Loucy (cell line): ENCODE measurements around the gene POFUT2.

Experiments used
- H2AFZ ChIP-seq: fragments of 200-600 bp; sonication (generic); 2 replicates; pipeline ENCODE4 v1.6.0; 2016; ENCODE audit warnings: antibody characterized with exemption, mild to moderate bottlenecking, low read length, moderate library complexity
- H3F3A ChIP-seq: fragments of 200-600 bp; 2 replicates; pipeline ENCODE4 v1.6.0; 2016; ENCODE audit warnings: antibody characterized with exemption, low read depth, mild to moderate bottlenecking
- H3K27me3 ChIP-seq: fragments of 200-600 bp; sonication (generic); 2 replicates; pipeline ENCODE4 v1.6.1; 2014; ENCODE audit warnings: low read length, mild to moderate bottlenecking; ENCODE audit not compliant: insufficient read depth, poor library complexity, severe bottlenecking
- H3K36me3 ChIP-seq: fragments of 200-600 bp; sonication (generic); 2 replicates; pipeline ENCODE4 v1.6.1; 2016; ENCODE audit warnings: low read length; ENCODE audit not compliant: insufficient read depth
- H3K4me1 ChIP-seq: fragments of 200-600 bp; sonication (generic); 2 replicates; pipeline ENCODE4 v1.5.1; 2014; ENCODE audit warnings: low read length, mild to moderate bottlenecking; ENCODE audit not compliant: insufficient read depth, poor library complexity, severe bottlenecking
- H3K4me2 ChIP-seq: fragments of 200-600 bp; sonication (generic); 2 replicates; pipeline ENCODE4 v1.6.0; 2014; ENCODE audit warnings: antibody characterized with exemption, low read length, low read depth, mild to moderate bottlenecking; ENCODE audit not compliant: poor library complexity, severe bottlenecking
- H3K4me3 ChIP-seq: fragments of 200-600 bp; sonication (generic); 2 replicates; pipeline ENCODE4 v1.5.1; 2014; ENCODE audit warnings: low read length, mild to moderate bottlenecking, mixed read lengths; ENCODE audit not compliant: poor library complexity, severe bottlenecking
- H3K79me2 ChIP-seq: fragments of 200-600 bp; sonication (generic); 2 replicates; pipeline ENCODE4 v1.6.1; 2014; ENCODE audit warnings: low read length; ENCODE audit not compliant: insufficient read depth
- H3K9ac ChIP-seq: fragments of 200-600 bp; sonication (generic); 2 replicates; pipeline ENCODE4 v1.6.0; 2014; ENCODE audit warnings: mild to moderate bottlenecking, low read depth, low read length, moderate library complexity; ENCODE audit not compliant: poor library complexity, severe bottlenecking
- H3K9me2 ChIP-seq: fragments of 200-600 bp; sonication (generic); replicated peaks from 2 replicates; pipeline ENCODE4 v1.6.1; 2016; ENCODE audit warnings: low read depth, low read length, mixed read lengths
- H3K9me3 ChIP-seq: fragments of 200-600 bp; sonication (generic); 2 replicates; pipeline ENCODE4 v1.6.1; 2014; ENCODE audit warnings: mild to moderate bottlenecking, antibody characterized with exemption, low read length, low read depth; ENCODE audit not compliant: insufficient read depth
- H4K20me1 ChIP-seq: fragments of 200-600 bp; sonication (generic); 2 replicates; pipeline ENCODE4 v1.6.0; 2014; ENCODE audit warnings: antibody characterized with exemption, low read length, mild to moderate bottlenecking; ENCODE audit not compliant: insufficient read depth, poor library complexity, severe bottlenecking
- CTCF ChIP-seq: fragments of 200-600 bp; sonication (generic); conservative IDR thresholded peaks from 2 replicates; pipeline ENCODE4 v1.5.1; 2014; ENCODE audit warnings: mild to moderate bottlenecking, antibody characterized with exemption, low read length
- EZH2phosphoT487 ChIP-seq: fragments of 200-600 bp; IDR thresholded peaks from 2 replicates; pipeline ENCODE4 v1.6.1; 2018; ENCODE audit warnings: antibody characterized with exemption, mild to moderate bottlenecking, moderate library complexity, borderline replicate concordance

The POFUT2 gene

GRCh38 chr21:45250914-45251634 is 36.6 kb downstream of the POFUT2 start:
- no peak overlapping the region for H2AFZ ChIP-seq
- H3F3A ChIP-seq: no peaks in the 10 kb centered on the region
- no peaks in the 10 kb centered on the region for H3K27me3 ChIP-seq
- no peak overlapping the region for H3K4me2 ChIP-seq
- H3K36me3 ChIP-seq: no peaks in the 10 kb centered on the region
- H3K9me2 ChIP-seq: no peaks in the 10 kb centered on the region
- TF ChIP-seq CTCF (no peak), EZH2phosphoT487 (no peak)
- H3K79me2 ChIP-seq: no peaks in the 10 kb centered on the region
- no peak overlapping the region for H3K4me3 ChIP-seq
- H3K4me1 ChIP-seq: no peaks in the 10 kb centered on the region
- H3K9me3 ChIP-seq: no peaks in the 10 kb centered on the region
- no peaks in the 10 kb centered on the region for H4K20me1 ChIP-seq
- no peak overlapping the region for H3K9ac ChIP-seq

- Histone ChIP-seq H3K27me3 (no peaks in the 10 kb centered on the region), H3F3A (no peaks in the 10 kb centered on the region), H2AFZ (no peak overlapping the region), H3K79me2 (no peaks in the 10 kb centered on the region), H3K4me1 (no peaks in the 10 kb centered on the region), H3K9me3 (no peaks in the 10 kb centered on the region), H4K20me1 (no peaks in the 10 kb centered on the region), H3K9ac (no peak overlapping the region), H3K4me2 (no peak overlapping the region), H3K9me2 (no peaks in the 10 kb centered on the region), H3K36me3 (no peaks in the 10 kb centered on the region), H3K4me3 (no peak overlapping the region)
- TF ChIP-seq CTCF (no peak), EZH2phosphoT487 (no peak)
These were observed 37.4 kb downstream of the POFUT2 start for GRCh38 chr21:45250272-45250671.

GRCh38 chr21:45249626-45250025 is 38.1 kb downstream of the POFUT2 start:
- H3F3A ChIP-seq: no peaks in the 10 kb centered on the region
- H3K9me3 ChIP-seq: no peaks in the 10 kb centered on the region
- no peaks in the 10 kb centered on the region for H3K9me2 ChIP-seq
- H3K36me3 ChIP-seq: no peaks in the 10 kb centered on the region
- TF ChIP-seq EZH2phosphoT487 (no peak), CTCF (no peak)
- no peaks in the 10 kb centered on the region for H3K27me3 ChIP-seq
- no peaks in the 10 kb centered on the region for H4K20me1 ChIP-seq
- no peak overlapping the region for H3K4me3 ChIP-seq
- H3K4me1 ChIP-seq: no peaks in the 10 kb centered on the region
- no peaks in the 10 kb centered on the region for H3K79me2 ChIP-seq
- H3K4me2 ChIP-seq: no peak overlapping the region
- no peak overlapping the region for H3K9ac ChIP-seq
- no peak overlapping the region for H2AFZ ChIP-seq
